Measurements from ENCODE around the gene TBC1D13. TPM values are rescaled to one million over a fixed set of nuclear protein-coding genes. Genes with fewer than 3 reads are reported as not detected.

TBC1D13 gene
- total and polyA plus RNA-seq, 9 of the 15 experiments (the other 6 are each of a cell fraction or from before 2014, with no cell fraction given), result 2.3 to 28.7 (median 11.4) TPM

DNA sequence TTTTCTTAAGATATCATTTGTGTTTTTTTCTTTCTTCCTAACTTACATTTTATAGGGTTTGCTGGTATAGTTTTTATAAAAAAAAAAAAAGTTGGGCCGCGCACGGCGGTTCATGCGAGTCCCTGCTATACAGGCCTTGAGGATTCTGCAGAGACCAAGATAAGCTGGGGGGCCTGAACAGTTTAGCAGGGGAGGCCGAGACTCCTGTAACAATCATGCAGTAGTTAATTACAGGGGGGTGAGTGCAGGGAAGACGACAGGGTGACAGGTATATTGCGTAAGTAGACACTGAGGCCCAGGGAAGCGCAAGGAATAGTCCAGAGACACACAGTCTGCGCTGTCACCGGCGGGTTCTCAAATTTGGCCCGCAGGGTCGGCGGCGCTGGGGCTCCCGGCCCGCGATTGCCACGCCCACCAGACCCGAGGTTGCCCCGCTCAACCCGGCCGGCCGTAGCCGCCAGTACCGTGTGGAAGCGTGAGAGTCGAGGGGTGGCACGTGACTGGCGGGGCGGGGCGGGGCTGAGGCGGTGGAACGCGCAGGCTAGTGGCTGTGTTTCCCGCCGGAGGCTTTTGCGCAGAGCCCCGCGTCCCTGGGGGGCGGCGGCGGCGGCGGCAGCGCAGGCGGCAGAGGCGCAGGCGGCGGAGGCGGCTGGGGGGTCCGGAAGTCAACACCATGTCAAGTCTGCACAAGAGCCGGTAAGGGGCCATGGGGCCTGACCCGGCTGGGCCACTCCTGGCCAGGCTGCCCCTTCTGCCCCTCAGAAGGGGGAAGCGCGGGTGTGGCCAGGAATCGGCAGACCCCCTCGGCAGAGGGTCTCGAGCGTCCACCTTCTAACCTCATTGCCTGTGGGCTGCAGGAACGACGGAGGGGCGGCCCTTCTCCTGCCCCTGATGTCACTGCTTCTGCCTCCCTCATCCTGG is at the start of gene TBC1D13 (continued):
- TF ChIP-seq JUND (IDR thresholded peaks at IDR 0.05; ENCODE audit: borderline replicate concordance, low read depth, low read length) (no peak), JUND (tag; IDR thresholded peaks at IDR 0.05; ENCODE audit: borderline replicate concordance, low read depth, low read length) (no peak; the same call in 2 of the 3 replicates), BHLHE40 (IDR thresholded peaks at IDR 0.05; ENCODE audit: low read length) (peak; percentile 99), MEIS2 (IDR thresholded peaks at IDR 0.05; ENCODE audit: partially characterized antibody) (peak; percentile 73), KAT7 (CRISPR knock-in tag; IDR thresholded peaks at IDR 0.05; ENCODE audit: borderline replicate concordance) (peak; percentile 49; the same call in 1 of the 2 replicates), ZNF184 (CRISPR knock-in tag; IDR thresholded peaks at IDR 0.05) (no peak), FIP1L1 (IDR thresholded peaks at IDR 0.05; ENCODE audit: low read depth, low read length, poor library complexity, severe bottlenecking) (peak; percentile 97), ZNF124 (CRISPR knock-in tag; IDR thresholded peaks at IDR 0.05) (0 out of 2 replicates have a peak, but pooled peaks have one; percentile 68), ZNF644 (tag; IDR thresholded peaks at IDR 0.05; ENCODE audit: low read depth) (0 out of 2 replicates have a peak, but pooled peaks have one; percentile 25)
- TF ChIP-seq, protein P1, sequence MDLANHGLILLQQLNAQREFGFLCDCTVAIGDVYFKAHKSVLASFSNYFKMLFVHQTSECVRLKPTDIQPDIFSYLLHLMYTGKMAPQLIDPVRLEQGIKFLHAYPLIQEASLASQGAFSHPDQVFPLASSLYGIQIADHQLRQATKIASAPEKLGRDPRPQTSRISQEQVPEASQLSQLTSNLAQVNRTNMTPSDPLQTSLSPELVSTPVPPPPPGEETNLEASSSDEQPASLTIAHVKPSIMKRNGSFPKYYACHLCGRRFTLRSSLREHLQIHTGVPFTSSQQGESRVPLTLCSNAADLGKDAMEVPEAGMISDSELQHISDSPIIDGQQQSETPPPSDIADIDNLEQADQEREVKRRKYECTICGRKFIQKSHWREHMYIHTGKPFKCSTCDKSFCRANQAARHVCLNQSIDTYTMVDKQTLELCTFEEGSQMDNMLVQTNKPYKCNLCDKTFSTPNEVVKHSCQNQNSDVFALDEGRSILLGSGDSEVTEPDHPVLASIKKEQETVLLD (IDR thresholded peaks at IDR 0.05), result peak; percentile 55; the same call in 1 of the 2 replicates
- TF ChIP-seq, protein P2, sequence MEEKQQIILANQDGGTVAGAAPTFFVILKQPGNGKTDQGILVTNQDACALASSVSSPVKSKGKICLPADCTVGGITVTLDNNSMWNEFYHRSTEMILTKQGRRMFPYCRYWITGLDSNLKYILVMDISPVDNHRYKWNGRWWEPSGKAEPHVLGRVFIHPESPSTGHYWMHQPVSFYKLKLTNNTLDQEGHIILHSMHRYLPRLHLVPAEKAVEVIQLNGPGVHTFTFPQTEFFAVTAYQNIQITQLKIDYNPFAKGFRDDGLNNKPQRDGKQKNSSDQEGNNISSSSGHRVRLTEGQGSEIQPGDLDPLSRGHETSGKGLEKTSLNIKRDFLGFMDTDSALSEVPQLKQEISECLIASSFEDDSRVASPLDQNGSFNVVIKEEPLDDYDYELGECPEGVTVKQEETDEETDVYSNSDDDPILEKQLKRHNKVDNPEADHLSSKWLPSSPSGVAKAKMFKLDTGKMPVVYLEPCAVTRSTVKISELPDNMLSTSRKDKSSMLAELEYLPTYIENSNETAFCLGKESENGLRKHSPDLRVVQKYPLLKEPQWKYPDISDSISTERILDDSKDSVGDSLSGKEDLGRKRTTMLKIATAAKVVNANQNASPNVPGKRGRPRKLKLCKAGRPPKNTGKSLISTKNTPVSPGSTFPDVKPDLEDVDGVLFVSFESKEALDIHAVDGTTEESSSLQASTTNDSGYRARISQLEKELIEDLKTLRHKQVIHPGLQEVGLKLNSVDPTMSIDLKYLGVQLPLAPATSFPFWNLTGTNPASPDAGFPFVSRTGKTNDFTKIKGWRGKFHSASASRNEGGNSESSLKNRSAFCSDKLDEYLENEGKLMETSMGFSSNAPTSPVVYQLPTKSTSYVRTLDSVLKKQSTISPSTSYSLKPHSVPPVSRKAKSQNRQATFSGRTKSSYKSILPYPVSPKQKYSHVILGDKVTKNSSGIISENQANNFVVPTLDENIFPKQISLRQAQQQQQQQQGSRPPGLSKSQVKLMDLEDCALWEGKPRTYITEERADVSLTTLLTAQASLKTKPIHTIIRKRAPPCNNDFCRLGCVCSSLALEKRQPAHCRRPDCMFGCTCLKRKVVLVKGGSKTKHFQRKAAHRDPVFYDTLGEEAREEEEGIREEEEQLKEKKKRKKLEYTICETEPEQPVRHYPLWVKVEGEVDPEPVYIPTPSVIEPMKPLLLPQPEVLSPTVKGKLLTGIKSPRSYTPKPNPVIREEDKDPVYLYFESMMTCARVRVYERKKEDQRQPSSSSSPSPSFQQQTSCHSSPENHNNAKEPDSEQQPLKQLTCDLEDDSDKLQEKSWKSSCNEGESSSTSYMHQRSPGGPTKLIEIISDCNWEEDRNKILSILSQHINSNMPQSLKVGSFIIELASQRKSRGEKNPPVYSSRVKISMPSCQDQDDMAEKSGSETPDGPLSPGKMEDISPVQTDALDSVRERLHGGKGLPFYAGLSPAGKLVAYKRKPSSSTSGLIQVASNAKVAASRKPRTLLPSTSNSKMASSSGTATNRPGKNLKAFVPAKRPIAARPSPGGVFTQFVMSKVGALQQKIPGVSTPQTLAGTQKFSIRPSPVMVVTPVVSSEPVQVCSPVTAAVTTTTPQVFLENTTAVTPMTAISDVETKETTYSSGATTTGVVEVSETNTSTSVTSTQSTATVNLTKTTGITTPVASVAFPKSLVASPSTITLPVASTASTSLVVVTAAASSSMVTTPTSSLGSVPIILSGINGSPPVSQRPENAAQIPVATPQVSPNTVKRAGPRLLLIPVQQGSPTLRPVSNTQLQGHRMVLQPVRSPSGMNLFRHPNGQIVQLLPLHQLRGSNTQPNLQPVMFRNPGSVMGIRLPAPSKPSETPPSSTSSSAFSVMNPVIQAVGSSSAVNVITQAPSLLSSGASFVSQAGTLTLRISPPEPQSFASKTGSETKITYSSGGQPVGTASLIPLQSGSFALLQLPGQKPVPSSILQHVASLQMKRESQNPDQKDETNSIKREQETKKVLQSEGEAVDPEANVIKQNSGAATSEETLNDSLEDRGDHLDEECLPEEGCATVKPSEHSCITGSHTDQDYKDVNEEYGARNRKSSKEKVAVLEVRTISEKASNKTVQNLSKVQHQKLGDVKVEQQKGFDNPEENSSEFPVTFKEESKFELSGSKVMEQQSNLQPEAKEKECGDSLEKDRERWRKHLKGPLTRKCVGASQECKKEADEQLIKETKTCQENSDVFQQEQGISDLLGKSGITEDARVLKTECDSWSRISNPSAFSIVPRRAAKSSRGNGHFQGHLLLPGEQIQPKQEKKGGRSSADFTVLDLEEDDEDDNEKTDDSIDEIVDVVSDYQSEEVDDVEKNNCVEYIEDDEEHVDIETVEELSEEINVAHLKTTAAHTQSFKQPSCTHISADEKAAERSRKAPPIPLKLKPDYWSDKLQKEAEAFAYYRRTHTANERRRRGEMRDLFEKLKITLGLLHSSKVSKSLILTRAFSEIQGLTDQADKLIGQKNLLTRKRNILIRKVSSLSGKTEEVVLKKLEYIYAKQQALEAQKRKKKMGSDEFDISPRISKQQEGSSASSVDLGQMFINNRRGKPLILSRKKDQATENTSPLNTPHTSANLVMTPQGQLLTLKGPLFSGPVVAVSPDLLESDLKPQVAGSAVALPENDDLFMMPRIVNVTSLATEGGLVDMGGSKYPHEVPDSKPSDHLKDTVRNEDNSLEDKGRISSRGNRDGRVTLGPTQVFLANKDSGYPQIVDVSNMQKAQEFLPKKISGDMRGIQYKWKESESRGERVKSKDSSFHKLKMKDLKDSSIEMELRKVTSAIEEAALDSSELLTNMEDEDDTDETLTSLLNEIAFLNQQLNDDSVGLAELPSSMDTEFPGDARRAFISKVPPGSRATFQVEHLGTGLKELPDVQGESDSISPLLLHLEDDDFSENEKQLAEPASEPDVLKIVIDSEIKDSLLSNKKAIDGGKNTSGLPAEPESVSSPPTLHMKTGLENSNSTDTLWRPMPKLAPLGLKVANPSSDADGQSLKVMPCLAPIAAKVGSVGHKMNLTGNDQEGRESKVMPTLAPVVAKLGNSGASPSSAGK (IDR thresholded peaks at IDR 0.05), result peak; percentile 99
- TF ChIP-seq, protein P3, sequence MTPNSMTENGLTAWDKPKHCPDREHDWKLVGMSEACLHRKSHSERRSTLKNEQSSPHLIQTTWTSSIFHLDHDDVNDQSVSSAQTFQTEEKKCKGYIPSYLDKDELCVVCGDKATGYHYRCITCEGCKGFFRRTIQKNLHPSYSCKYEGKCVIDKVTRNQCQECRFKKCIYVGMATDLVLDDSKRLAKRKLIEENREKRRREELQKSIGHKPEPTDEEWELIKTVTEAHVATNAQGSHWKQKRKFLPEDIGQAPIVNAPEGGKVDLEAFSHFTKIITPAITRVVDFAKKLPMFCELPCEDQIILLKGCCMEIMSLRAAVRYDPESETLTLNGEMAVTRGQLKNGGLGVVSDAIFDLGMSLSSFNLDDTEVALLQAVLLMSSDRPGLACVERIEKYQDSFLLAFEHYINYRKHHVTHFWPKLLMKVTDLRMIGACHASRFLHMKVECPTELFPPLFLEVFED (CRISPR knock-in tag; conservative IDR thresholded peaks at IDR 0.05), result no peak
